Skeletal muscle tissue (tissue), 4 donors: ENCODE results near the gene RUNX3. TPM values are rescaled to one million over a fixed set of nuclear protein-coding genes. Genes with fewer than 3 reads are reported as not detected.

Source experiments
- H3K27ac ChIP-seq: one replicate; pipeline ENCODE4 v1.7.0; 2013; ENCODE audit warnings: mild to moderate bottlenecking, low read depth, low read length, inconsistent platforms
- H3K27me3 ChIP-seq, 3 donors: one replicate each; pipeline ENCODE4 v1.7.0; 2013; ENCODE audit warnings: low read length in 3 of 3; ENCODE audit not compliant: control insufficient read depth in 3 of 3, insufficient read depth in 3 of 3
- H3K36me3 ChIP-seq, 3 donors: one replicate each; pipeline ENCODE4 v1.7.0; 2013; ENCODE audit warnings: low read length in 3 of 3; ENCODE audit not compliant: control insufficient read depth in 3 of 3, insufficient read depth in 3 of 3
- H3K4me1 ChIP-seq, 3 donors: one replicate each; pipeline ENCODE4 v1.7.0; 2013; ENCODE audit warnings: low read length in 3 of 3, mild to moderate bottlenecking in 3 of 3; ENCODE audit not compliant: control insufficient read depth in 3 of 3, insufficient read depth in 3 of 3
- H3K4me3 ChIP-seq, 3 donors: one replicate each; pipeline ENCODE4 v1.7.0; 2013; ENCODE audit warnings: low read length in 3 of 3
- H3K9ac ChIP-seq, 3 donors: one replicate each; pipeline ENCODE4 v1.7.0; 2013; ENCODE audit warnings: low read length in 3 of 3, mild to moderate bottlenecking in 3 of 3, moderate library complexity in 2 of 3, low read depth in 1 of 3
- H3K9me3 ChIP-seq, 3 donors: one replicate each; pipeline ENCODE4 v1.7.0; 2013; ENCODE audit warnings: low read length in 3 of 3; ENCODE audit not compliant: control insufficient read depth in 3 of 3
- total RNA-seq: library from RNA; depleted of rRNA; stranded (reverse); fragments of >200 nt; gene quantifications from one replicate; pipeline ENCODE4 v1.2.3, GENCODE V29; 2014
- donor health status: Osteomylitis.

RUNX3 gene
- total RNA-seq, 1 donor from 2014 or later = under 0.01 TPM

- Histone ChIP-seq H3K27me3 (peaks cover 0 to 27% (median 23%) of the 10 kb centered on the region in 3 donors), H3K4me3 (no peak overlapping the region), H3K27ac (no peak overlapping the region), H3K9me3 (no peaks in the 10 kb centered on the region), H3K4me1 (no peaks in the 10 kb centered on the region), H3K36me3 (no peaks in the 10 kb centered on the region), H3K9ac (no peak overlapping the region)
These were observed 25.8 kb upstream of the RUNX3 start for GRCh38 chr1:24955779-24956365.

- H3K9ac ChIP-seq = no peak overlapping the region
- peaks cover 0 to 24% (median 21%) of the 10 kb centered on the region in 3 donors for H3K27me3 ChIP-seq
- H3K4me1 ChIP-seq = no peaks in the 10 kb centered on the region
- H3K4me3 ChIP-seq = no peak overlapping the region
- no peaks in the 10 kb centered on the region for H3K9me3 ChIP-seq
- H3K36me3 ChIP-seq = no peaks in the 10 kb centered on the region
- H3K27ac ChIP-seq = no peak overlapping the region
These were observed 25.1 kb upstream of the RUNX3 start for GRCh38 chr1:24955161-24955560.

DNA sequence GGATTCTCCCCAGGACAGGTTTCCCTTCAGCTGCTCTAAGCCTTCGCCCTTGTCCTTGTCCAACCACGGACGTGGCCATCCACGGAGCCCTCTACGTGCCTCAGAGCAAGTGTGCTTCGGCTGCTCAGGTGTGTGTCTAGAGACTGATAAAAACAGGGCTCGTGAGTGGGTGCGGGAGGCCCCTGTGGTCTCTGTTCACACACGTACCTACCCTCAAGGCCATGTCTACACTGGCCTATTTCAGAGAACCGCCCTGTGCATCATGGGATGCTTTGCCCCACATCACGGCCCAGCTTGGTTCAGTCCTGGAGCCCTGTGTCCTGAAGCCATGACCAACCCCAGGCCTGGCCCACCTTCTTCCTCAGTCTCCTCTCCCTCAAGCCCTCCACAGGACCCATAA, 24.6 kb upstream of the RUNX3 start:
- H3K4me3 ChIP-seq = no peak overlapping the region
- H3K9me3 ChIP-seq = no peaks in the 10 kb centered on the region
- H3K27me3 ChIP-seq = peaks cover 0 to 24% (median 18%) of the 10 kb centered on the region in 3 donors
- no peaks in the 10 kb centered on the region for H3K36me3 ChIP-seq
- H3K4me1 ChIP-seq = no peaks in the 10 kb centered on the region
- H3K9ac ChIP-seq = no peak overlapping the region
- H3K27ac ChIP-seq = no peak overlapping the region

DNA sequence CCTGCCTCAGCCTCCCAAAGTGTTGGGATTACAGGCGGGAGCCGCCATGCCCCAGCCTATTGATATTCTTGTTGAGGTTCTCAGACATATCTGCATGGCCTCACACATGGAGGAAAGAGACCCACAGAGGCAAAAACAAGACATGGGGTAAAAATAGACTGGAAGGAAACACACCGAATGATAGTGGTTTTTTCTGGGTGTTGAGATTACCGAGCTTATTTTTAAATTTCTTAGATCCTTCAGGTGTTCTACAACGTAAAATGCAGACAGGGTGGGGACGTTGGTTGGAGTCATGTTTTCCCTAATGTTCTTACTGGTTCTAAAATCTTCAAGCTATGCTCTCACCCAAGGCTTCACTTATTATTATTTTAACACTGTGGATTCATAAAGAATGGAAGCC, 23.9 kb upstream of the RUNX3 start:
- Histone ChIP-seq H3K4me3 (no peak overlapping the region), H3K36me3 (no peaks in the 10 kb centered on the region), H3K9me3 (no peaks in the 10 kb centered on the region), H3K27me3 (peaks cover 0 to 21% (median 15%) of the 10 kb centered on the region in 3 donors), H3K27ac (no peak overlapping the region), H3K9ac (no peak overlapping the region), H3K4me1 (no peaks in the 10 kb centered on the region)

DNA sequence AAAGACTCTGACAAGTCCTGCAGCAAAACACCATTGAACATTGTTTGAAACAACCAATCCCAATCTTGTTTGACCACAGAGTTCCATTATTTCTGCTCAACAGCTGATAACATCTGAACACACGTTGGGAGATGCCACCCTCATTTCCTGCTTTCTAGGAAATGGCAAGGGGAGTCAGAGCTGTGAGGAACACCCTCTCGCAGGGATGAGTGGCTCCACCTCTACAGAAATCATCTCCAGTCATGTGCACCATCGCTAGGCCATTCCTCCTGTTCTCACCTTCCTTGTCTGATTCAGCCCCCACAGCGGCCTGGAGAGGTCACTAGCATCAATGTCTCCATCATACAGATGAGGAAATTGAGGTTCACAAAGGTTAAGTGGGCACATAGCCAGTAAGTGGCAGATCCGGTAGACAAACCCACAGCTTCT, 22.4 kb upstream of the RUNX3 start:
- peaks cover 0 to 19% (median 14%) of the 10 kb centered on the region in 3 donors for H3K27me3 ChIP-seq
- H3K4me3 ChIP-seq = no peak overlapping the region
- no peaks in the 10 kb centered on the region for H3K4me1 ChIP-seq
- H3K9me3 ChIP-seq = no peaks in the 10 kb centered on the region
- no peaks in the 10 kb centered on the region for H3K36me3 ChIP-seq
- H3K27ac ChIP-seq = no peak overlapping the region
- H3K9ac ChIP-seq = no peak overlapping the region

DNA sequence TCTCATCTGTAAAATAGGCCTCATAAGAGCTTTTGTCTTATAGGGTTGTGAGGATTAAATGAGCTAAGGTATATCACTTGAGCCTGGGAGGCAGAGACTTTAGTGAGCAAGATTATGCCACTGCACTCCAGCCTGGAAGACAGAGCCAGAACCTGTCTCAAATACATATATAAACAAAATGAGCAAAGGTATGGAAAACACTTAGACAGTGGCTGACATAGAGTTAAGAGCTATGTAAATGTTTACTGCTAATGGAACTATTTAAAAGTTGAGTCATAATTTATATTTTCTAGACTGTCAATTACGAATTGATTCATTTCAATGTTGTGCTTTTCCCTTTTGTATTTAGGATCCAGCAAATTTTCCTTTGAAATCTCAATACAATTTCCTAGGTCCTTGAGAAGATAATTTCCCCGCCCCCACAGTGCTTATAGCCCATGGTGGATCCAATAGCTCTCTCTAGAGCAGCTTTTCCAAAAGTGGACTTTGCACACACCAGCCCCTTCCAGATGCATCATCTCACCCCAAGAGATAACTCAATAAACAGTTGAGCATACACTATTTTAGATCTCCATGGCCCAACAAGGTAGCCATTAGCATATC, 21.8 kb upstream of the RUNX3 start:
- H3K4me3 ChIP-seq = no peak overlapping the region
- H3K27me3 ChIP-seq = peaks cover 0 to 14% (median 14%) of the 10 kb centered on the region in 3 donors
- no peaks in the 10 kb centered on the region for H3K4me1 ChIP-seq
- H3K27ac ChIP-seq = no peak overlapping the region
- H3K9ac ChIP-seq = no peak overlapping the region
- H3K36me3 ChIP-seq = no peaks in the 10 kb centered on the region
- no peaks in the 10 kb centered on the region for H3K9me3 ChIP-seq

GRCh38 chr1:24951337-24951736, 21.3 kb upstream of the RUNX3 start:
- Histone ChIP-seq H3K9me3 (no peaks in the 10 kb centered on the region), H3K4me3 (no peak overlapping the region), H3K27me3 (peaks cover 0 to 9% (median 8%) of the 10 kb centered on the region in 3 donors), H3K9ac (no peak overlapping the region), H3K36me3 (no peaks in the 10 kb centered on the region), H3K4me1 (no peaks in the 10 kb centered on the region), H3K27ac (no peak overlapping the region)

DNA sequence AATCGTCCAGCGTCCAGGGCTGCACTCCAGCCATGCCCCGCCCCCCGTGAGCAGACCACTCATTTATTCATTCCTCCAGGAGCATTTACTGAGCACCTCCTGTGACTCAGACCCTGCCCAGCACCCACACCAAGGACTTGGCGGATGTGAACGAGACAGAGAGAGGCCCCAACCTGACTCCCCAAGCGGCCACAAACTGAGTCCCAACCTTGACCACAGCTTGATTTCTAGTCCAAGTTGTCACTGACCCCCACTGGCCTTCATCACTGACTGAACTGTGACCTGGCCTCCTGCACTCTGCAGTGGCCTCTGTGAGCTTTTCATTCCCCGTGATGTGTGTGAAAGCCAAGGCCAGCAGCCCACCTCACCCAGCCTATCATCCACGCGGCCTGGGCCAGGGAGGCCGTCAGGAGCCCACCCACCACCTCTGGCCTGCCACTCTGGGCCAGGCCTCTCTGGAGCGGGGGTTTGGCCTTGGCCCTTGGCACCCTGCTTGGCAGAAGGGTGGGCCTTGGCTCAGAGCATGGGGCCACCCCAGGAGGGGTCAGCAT, 19.3 kb upstream of the RUNX3 start:
- Histone ChIP-seq H3K4me1 (no peaks in the 10 kb centered on the region), H3K9ac (no peak overlapping the region), H3K4me3 (no peak overlapping the region), H3K36me3 (no peaks in the 10 kb centered on the region), H3K27me3 (peaks cover 0 to under 1% (median 0%) of the 10 kb centered on the region in 3 donors), H3K9me3 (no peaks in the 10 kb centered on the region), H3K27ac (no peak overlapping the region)

- Histone ChIP-seq H3K36me3 (no peaks in the 10 kb centered on the region), H3K9ac (no peak overlapping the region), H3K4me3 (no peak overlapping the region), H3K27me3 (peaks cover 0 to 7% (median 0%) of the 10 kb centered on the region in 3 donors), H3K27ac (no peak overlapping the region), H3K4me1 (no peaks in the 10 kb centered on the region), H3K9me3 (no peaks in the 10 kb centered on the region)
These were observed 18.2 kb upstream of the RUNX3 start for GRCh38 chr1:24948079-24948827.
